GM23338 (cell line): ENCODE results near the gene SETBP1. TPM values are rescaled to one million over a fixed set of nuclear protein-coding genes. Genes with fewer than 3 reads are reported as not detected.

Experiments used
- ATAC-seq: fragments of 200-7000 bp; cut with Tn5 transposase; 3 replicates; pipeline ENCODE4 v1.9.1; 2020
- DNase-seq: peaks from one replicate; pipeline ENCODE4 v3.0.0-alpha.2; 2015; ENCODE audit warnings: low spot score
- H2AFZ ChIP-seq: fragments of 200-600 bp; sonication (generic); 2 replicates; pipeline ENCODE4 v1.8.0; 2016; ENCODE audit warnings: antibody characterized with exemption, mild to moderate bottlenecking, moderate library complexity
- H3F3A ChIP-seq: fragments of 200-600 bp; sonication (generic); replicated peaks from 2 replicates; pipeline ENCODE4 v1.8.0; 2017; ENCODE audit warnings: antibody characterized with exemption, mixed run types, low read depth
- H3K27ac ChIP-seq: fragments of 200-600 bp; sonication (generic); 2 replicates; pipeline ENCODE4 v1.6.1; 2016; ENCODE audit warnings: low read depth
- H3K27me3 ChIP-seq: fragments of 200-600 bp; sonication (generic); 2 replicates; pipeline ENCODE4 v1.8.0; 2016; ENCODE audit warnings: mild to moderate bottlenecking, mixed run types, moderate library complexity; ENCODE audit not compliant: insufficient read depth
- H3K36me3 ChIP-seq: fragments of 200-600 bp; sonication (generic); 2 replicates; pipeline ENCODE4 v1.8.0; 2016; ENCODE audit warnings: mild to moderate bottlenecking; ENCODE audit not compliant: insufficient read depth
- H3K4me1 ChIP-seq: fragments of 200-600 bp; sonication (generic); 2 replicates; pipeline ENCODE4 v1.8.0; 2016; ENCODE audit warnings: mild to moderate bottlenecking, moderate library complexity; ENCODE audit not compliant: insufficient read depth
- H3K4me2 ChIP-seq: fragments of 200-600 bp; sonication (generic); 2 replicates; pipeline ENCODE4 v1.7.1; 2017; ENCODE audit warnings: mixed run types
- H3K4me3 ChIP-seq: fragments of 200-600 bp; sonication (generic); 2 replicates; pipeline ENCODE4 v1.6.1; 2016; ENCODE audit warnings: mixed run types
- H3K79me2 ChIP-seq: fragments of 200-600 bp; sonication (generic); replicated peaks from 2 replicates; pipeline ENCODE4 v1.8.0; 2017; ENCODE audit warnings: mild to moderate bottlenecking; ENCODE audit not compliant: insufficient read depth
- H3K9me2 ChIP-seq: fragments of 200-600 bp; sonication (generic); 2 replicates; pipeline ENCODE4 v1.8.0; 2017; ENCODE audit not compliant: insufficient read depth
- H4K20me1 ChIP-seq: fragments of 200-600 bp; sonication (generic); replicated peaks from 2 replicates; pipeline ENCODE4 v1.8.0; 2017; ENCODE audit warnings: mild to moderate bottlenecking; ENCODE audit not compliant: insufficient read depth
- H3K27ac Mint-ChIP-seq: 2 replicates; pipeline ENCODE4 v1.8.0; 2020; ENCODE audit warnings: inconsistent platforms, mild to moderate bottlenecking, moderate library complexity, mixed read lengths
- H3K27me3 Mint-ChIP-seq: 3 replicates; pipeline ENCODE4 v1.8.0; 2022; ENCODE audit warnings: low read depth, mild to moderate bottlenecking, moderate library complexity, mixed read lengths, inconsistent platforms; ENCODE audit not compliant: insufficient read depth, poor library complexity
- H3K36me3 Mint-ChIP-seq: 3 replicates; pipeline ENCODE4 v1.8.0; 2021; ENCODE audit warnings: low read depth, mild to moderate bottlenecking, inconsistent platforms, moderate library complexity, mixed read lengths
- H3K4me1 Mint-ChIP-seq: 3 replicates; pipeline ENCODE4 v1.8.0; 2020; ENCODE audit warnings: mild to moderate bottlenecking, inconsistent platforms, mixed read lengths
- H3K4me3 Mint-ChIP-seq: 3 replicates; pipeline ENCODE4 v1.8.0; 2021; ENCODE audit warnings: moderate library complexity, mild to moderate bottlenecking, inconsistent platforms, mixed read lengths
- H3K9me3 Mint-ChIP-seq: 3 replicates; pipeline ENCODE4 v1.8.0; 2020; ENCODE audit warnings: moderate library complexity, mild to moderate bottlenecking, inconsistent platforms, mixed read lengths
- CREB1 ChIP-seq: fragments of 250-450 bp; sonication (Bioruptor Pico); IDR thresholded peaks from 2 replicates; pipeline ENCODE4 v1.5.0; 2020; ENCODE audit warnings: low read depth, mild to moderate bottlenecking, moderate library complexity
- ETS1 ChIP-seq: IDR thresholded peaks from 2 replicates; pipeline ENCODE4 v1.6.1; 2016; ENCODE audit warnings: antibody characterized with exemption
- EZH2 ChIP-seq: fragments of 200-600 bp; sonication (generic); IDR thresholded peaks from one replicate; pipeline ENCODE4 v1.8.0; 2017; ENCODE audit warnings: antibody characterized with exemption, mild to moderate bottlenecking, low read depth; ENCODE audit not compliant: unreplicated experiment
- EZH2phosphoT487 ChIP-seq: fragments of 200-600 bp; sonication (generic); IDR thresholded peaks from one replicate; pipeline ENCODE4 v1.8.1; 2018; ENCODE audit warnings: antibody characterized with exemption; ENCODE audit not compliant: unreplicated experiment
- JUNB ChIP-seq: IDR thresholded peaks from one replicate; pipeline ENCODE4 v1.6.1; 2016; ENCODE audit warnings: antibody characterized with exemption; ENCODE audit not compliant: unreplicated experiment
- NANOG ChIP-seq: IDR thresholded peaks from 2 replicates; pipeline ENCODE4 v1.6.1; 2016; ENCODE audit warnings: antibody characterized with exemption, borderline replicate concordance
- POLR2AphosphoS5 ChIP-seq: IDR thresholded peaks from 2 replicates; pipeline ENCODE4 v1.6.1; 2016; ENCODE audit warnings: antibody characterized with exemption, low read depth
- STAT1 ChIP-seq: IDR thresholded peaks from one replicate; pipeline ENCODE4 v1.6.1; 2016; ENCODE audit warnings: antibody characterized with exemption; ENCODE audit not compliant: unreplicated experiment
- ZNF114 ChIP-seq: fragments of 250-450 bp; sonication (Bioruptor Pico); IDR thresholded peaks from 2 replicates; pipeline ENCODE4 v1.5.0; 2020; ENCODE audit warnings: mild to moderate bottlenecking, moderate library complexity
- ZNF331 ChIP-seq: fragments of 250-450 bp; sonication (Bioruptor Pico); IDR thresholded peaks from 2 replicates; pipeline ENCODE4 v1.5.0; 2020; ENCODE audit warnings: low read depth, mild to moderate bottlenecking, moderate library complexity
- ZNF462 ChIP-seq: fragments of 250-450 bp; sonication (Bioruptor Pico); IDR thresholded peaks from 2 replicates; pipeline ENCODE4 v1.5.0; 2020; ENCODE audit warnings: mild to moderate bottlenecking, moderate library complexity
- polyA plus RNA-seq: library from polyadenylated mRNA; unstranded; fragments of >200 nt; fragmentation: Nextera tagmentation; extraction: Ambion mirVana; gene quantifications from 2 replicates; pipeline ENCODE4 v1.2.1, GENCODE V29; 2016
- total RNA-seq: library from RNA; depleted of rRNA; stranded (reverse); fragments of >200 nt; shearing (Covaris generic); gene quantifications from 2 replicates; pipeline ENCODE4 v1.2.3, GENCODE V29; 2014
- TF ChIP-seq, protein P1 (sequence below): IDR thresholded peaks from one replicate; pipeline ENCODE4 v1.6.1; 2018; ENCODE audit warnings: antibody characterized with exemption; ENCODE audit not compliant: unreplicated experiment
- TF ChIP-seq, protein P2 (sequence below), 2 experiments: fragments of 200-600 bp in 1 of 2; sonication (generic) in 1 of 2; conservative IDR thresholded peaks; 2 replicates each; pipeline versions ENCODE4 v1.5.1 to v1.6.1; 2016 to 2017; ENCODE audit warnings: antibody characterized with exemption in 2 of 2, low read depth in 2 of 2, mild to moderate bottlenecking in 2 of 2, moderate library complexity in 1 of 2

Gene SETBP1
- total and polyA plus RNA-seq, 2 experiments from 2014 or later: 1.6 to 5.5 TPM

- Mint-ChIP-seq H3K27ac (no peak overlapping the region), H3K4me3 (no peak overlapping the region), H3K9me3 (no peaks in the 10 kb centered on the region), H3K27me3 (peaks cover 9% of the 10 kb centered on the region), H3K36me3 (no peaks in the 10 kb centered on the region), H3K4me1 (peaks cover 29% of the 10 kb centered on the region)
- Histone ChIP-seq H3F3A (no peaks in the 10 kb centered on the region), H3K4me1 (peaks cover 4% of the 10 kb centered on the region; the same call in 1 of the 2 replicates), H3K4me3 (no peak overlapping the region), H3K9me2 (no peaks in the 10 kb centered on the region), H2AFZ (no peak overlapping the region), H3K27me3 (no peaks in the 10 kb centered on the region), H3K27ac (no peak overlapping the region), H3K36me3 (no peaks in the 10 kb centered on the region), H3K4me2 (no peak overlapping the region), H3K79me2 (no peaks in the 10 kb centered on the region), H4K20me1 (no peaks in the 10 kb centered on the region)
- ATAC-seq (no peak), DNase-seq (no peak)
- TF ChIP-seq NANOG (no peak), EZH2 (no peak), ETS1 (no peak), POLR2AphosphoS5 (no peak), CREB1 (CRISPR knock-in tag) (no peak), STAT1 (no peak), ZNF331 (CRISPR knock-in tag) (no peak), JUNB (no peak), ZNF114 (CRISPR knock-in tag) (no peak), EZH2phosphoT487 (no peak), ZNF462 (CRISPR knock-in tag) (no peak)
- TF ChIP-seq, protein P1, sequence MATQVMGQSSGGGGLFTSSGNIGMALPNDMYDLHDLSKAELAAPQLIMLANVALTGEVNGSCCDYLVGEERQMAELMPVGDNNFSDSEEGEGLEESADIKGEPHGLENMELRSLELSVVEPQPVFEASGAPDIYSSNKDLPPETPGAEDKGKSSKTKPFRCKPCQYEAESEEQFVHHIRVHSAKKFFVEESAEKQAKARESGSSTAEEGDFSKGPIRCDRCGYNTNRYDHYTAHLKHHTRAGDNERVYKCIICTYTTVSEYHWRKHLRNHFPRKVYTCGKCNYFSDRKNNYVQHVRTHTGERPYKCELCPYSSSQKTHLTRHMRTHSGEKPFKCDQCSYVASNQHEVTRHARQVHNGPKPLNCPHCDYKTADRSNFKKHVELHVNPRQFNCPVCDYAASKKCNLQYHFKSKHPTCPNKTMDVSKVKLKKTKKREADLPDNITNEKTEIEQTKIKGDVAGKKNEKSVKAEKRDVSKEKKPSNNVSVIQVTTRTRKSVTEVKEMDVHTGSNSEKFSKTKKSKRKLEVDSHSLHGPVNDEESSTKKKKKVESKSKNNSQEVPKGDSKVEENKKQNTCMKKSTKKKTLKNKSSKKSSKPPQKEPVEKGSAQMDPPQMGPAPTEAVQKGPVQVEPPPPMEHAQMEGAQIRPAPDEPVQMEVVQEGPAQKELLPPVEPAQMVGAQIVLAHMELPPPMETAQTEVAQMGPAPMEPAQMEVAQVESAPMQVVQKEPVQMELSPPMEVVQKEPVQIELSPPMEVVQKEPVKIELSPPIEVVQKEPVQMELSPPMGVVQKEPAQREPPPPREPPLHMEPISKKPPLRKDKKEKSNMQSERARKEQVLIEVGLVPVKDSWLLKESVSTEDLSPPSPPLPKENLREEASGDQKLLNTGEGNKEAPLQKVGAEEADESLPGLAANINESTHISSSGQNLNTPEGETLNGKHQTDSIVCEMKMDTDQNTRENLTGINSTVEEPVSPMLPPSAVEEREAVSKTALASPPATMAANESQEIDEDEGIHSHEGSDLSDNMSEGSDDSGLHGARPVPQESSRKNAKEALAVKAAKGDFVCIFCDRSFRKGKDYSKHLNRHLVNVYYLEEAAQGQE: no peak
- TF ChIP-seq, protein P2, sequence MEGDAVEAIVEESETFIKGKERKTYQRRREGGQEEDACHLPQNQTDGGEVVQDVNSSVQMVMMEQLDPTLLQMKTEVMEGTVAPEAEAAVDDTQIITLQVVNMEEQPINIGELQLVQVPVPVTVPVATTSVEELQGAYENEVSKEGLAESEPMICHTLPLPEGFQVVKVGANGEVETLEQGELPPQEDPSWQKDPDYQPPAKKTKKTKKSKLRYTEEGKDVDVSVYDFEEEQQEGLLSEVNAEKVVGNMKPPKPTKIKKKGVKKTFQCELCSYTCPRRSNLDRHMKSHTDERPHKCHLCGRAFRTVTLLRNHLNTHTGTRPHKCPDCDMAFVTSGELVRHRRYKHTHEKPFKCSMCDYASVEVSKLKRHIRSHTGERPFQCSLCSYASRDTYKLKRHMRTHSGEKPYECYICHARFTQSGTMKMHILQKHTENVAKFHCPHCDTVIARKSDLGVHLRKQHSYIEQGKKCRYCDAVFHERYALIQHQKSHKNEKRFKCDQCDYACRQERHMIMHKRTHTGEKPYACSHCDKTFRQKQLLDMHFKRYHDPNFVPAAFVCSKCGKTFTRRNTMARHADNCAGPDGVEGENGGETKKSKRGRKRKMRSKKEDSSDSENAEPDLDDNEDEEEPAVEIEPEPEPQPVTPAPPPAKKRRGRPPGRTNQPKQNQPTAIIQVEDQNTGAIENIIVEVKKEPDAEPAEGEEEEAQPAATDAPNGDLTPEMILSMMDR (conservative IDR thresholded peaks at IDR 0.05; ENCODE audit: low read depth in 2 of 2): no peak
Observed at GRCh38 chr18:44782617-44783016, 101.9 kb downstream of the SETBP1 start.
